Panc1 (cell line): ENCODE measurements around the gene NAGLU. TPM values are rescaled to one million over a fixed set of nuclear protein-coding genes. Genes with fewer than 3 reads are reported as not detected.

ENCODE experiments used
- ATAC-seq: fragments of 200-7000 bp; cut with Tn5 transposase; 2 replicates; pipeline ENCODE4 v1.9.1; 2020; ENCODE audit warnings: mild to moderate bottlenecking, moderate library complexity
- BruUV-seq: library from RNA; stranded (reverse); fragments of 400-500 nt; replicated peaks from 2 replicates; lab custom pipeline; 2021; lab: Mats Ljungman, UMichigan
- CTCF ChIA-PET: fragments of 300-600 bp; sonication (Branson Sonifier 250); formaldehyde crosslinking; loops from one replicate; lab custom pipeline; 2022; ENCODE audit warnings: antibody characterized with exemption; lab: Charles Lee
- POLR2A ChIA-PET: fragments of 300-600 bp; sonication (Branson Sonifier 250); formaldehyde crosslinking; loops from one replicate; lab custom pipeline; 2022; ENCODE audit warnings: antibody characterized with exemption; lab: Charles Lee
- DNase-seq: peaks from one replicate; pipeline ENCODE4 v3.0.0-alpha.2; 2010; ENCODE audit warnings: low read depth, low spot score
- H3K27ac ChIP-seq: 2 replicates; pipeline ENCODE4 v1.5.1; 2011; ENCODE audit warnings: mild to moderate bottlenecking, low read length, inconsistent platforms
- H3K27me3 ChIP-seq: fragments of 200-500 bp; sonication (Bioruptor generic); 2 replicates; pipeline ENCODE4 v1.6.0; 2014; ENCODE audit warnings: low read length, inconsistent platforms; ENCODE audit not compliant: control insufficient read depth, insufficient read depth
- H3K36me3 ChIP-seq: fragments of 200-500 bp; sonication (Bioruptor generic); 2 replicates; pipeline ENCODE4 v1.5.1; 2014; ENCODE audit warnings: inconsistent platforms, mild to moderate bottlenecking, low read length, moderate library complexity; ENCODE audit not compliant: control insufficient read depth, insufficient read depth
- H3K4me1 ChIP-seq: 2 replicates; pipeline ENCODE4 v1.5.1; 2011; ENCODE audit warnings: inconsistent platforms, mild to moderate bottlenecking, low read length, moderate library complexity; ENCODE audit not compliant: control insufficient read depth, insufficient read depth
- H3K4me3 ChIP-seq, 2 experiments: 2 replicates each; pipeline ENCODE4 v1.5.1; 2011 to 2012; ENCODE audit warnings: low read depth in 2 of 2, low read length in 2 of 2, mild to moderate bottlenecking in 2 of 2, inconsistent platforms in 1 of 2, moderate library complexity in 1 of 2
- H3K9me3 ChIP-seq: fragments of 200-500 bp; sonication (Bioruptor generic); 2 replicates; pipeline ENCODE4 v1.5.1; 2014; ENCODE audit warnings: low read depth, mild to moderate bottlenecking, inconsistent platforms, low read length, moderate library complexity; ENCODE audit not compliant: control insufficient read depth, insufficient read depth
- CTCF ChIP-seq: fragments of 450-650 bp; IDR thresholded peaks from 2 replicates; pipeline ENCODE4 v1.5.1; 2017; ENCODE audit warnings: mild to moderate bottlenecking
- SIN3A ChIP-seq: IDR thresholded peaks from 2 replicates; pipeline ENCODE4 v1.6.1; 2012; ENCODE audit warnings: low read depth, mild to moderate bottlenecking, low read length, moderate library complexity, borderline replicate concordance; ENCODE audit not compliant: insufficient read depth
- in situ Hi-C: cut with HindIII; loops from 2 replicates; pipeline ENCODE4 v1.10.0; 2016; ENCODE audit warnings: low sequenced_read_pairs, low pct_unique_long_range_greater_than_20kb
- intact Hi-C: fragments of 100-400 bp; cut with micrococcal nuclease; formaldehyde crosslinking; loops from one replicate; pipeline ENCODE4 v1.10.0; 2022; ENCODE audit not compliant: unreplicated experiment
- total RNA-seq: library from RNA; stranded (reverse); gene quantifications from one replicate; pipeline ENCODE4 v1.2.1, GENCODE V29; 2021; ENCODE audit not compliant: unreplicated experiment

NAGLU gene
- total RNA-seq, 1 experiment from 2014 or later = 33.5 TPM

- no peak overlapping the region for H3K4me3 ChIP-seq
- DNase-seq (no peak), ATAC-seq (peak; percentile 75)
- peak overlapping the region; percentile 97 for H3K27ac ChIP-seq
- peaks cover 60% of the 10 kb centered on the region for H3K4me1 ChIP-seq
- intact Hi-C loops = no loop called here
- POLR2A ChIA-PET = no interaction called here
- H3K27me3 ChIP-seq = no peaks in the 10 kb centered on the region
- CTCF ChIA-PET = interaction anchor here (0.6 to 1.3 kb wide), 3 partner anchors 10 to 203 kb away, joined by 5 read pairs; partner anchors contain the start of gene CAVIN1
- no peaks in the 10 kb centered on the region for H3K36me3 ChIP-seq
- no peaks in the 10 kb centered on the region for H3K9me3 ChIP-seq
- no peak for TF ChIP-seq SIN3A
- peak; percentile 88 for TF ChIP-seq CTCF
- no TSS peak for BruUV-seq
- in situ Hi-C loops = no loop called here
Observed at GRCh38 chr17:42517516-42517915, 18.5 kb upstream of the NAGLU start.

- no peak overlapping the region for H3K4me3 ChIP-seq
- in situ Hi-C loops = no loop called here
Observed at GRCh38 chr17:42518046-42518754, 17.8 kb upstream of the NAGLU start.

More at GRCh38 chr17:42518046-42518754, 17.8 kb upstream of the NAGLU start:
- Histone ChIP-seq H3K4me1 (peaks cover 64% of the 10 kb centered on the region), H3K36me3 (no peaks in the 10 kb centered on the region), H3K27me3 (no peaks in the 10 kb centered on the region), H3K9me3 (no peaks in the 10 kb centered on the region), H3K27ac (peak overlapping the region; percentile 97)
- peak; percentile 69 for DNase-seq
- no peak for TF ChIP-seq SIN3A
- no peak for TF ChIP-seq CTCF
- no TSS peak for BruUV-seq
- POLR2A ChIA-PET = interaction anchor here (0.5 kb wide), 1 partner anchor 594 kb away, joined by 3 read pairs; no protein-coding TSS in a partner anchor
- intact Hi-C loops = no loop called here
- CTCF ChIA-PET = interaction anchor here (0.6 to 1.3 kb wide), 3 partner anchors 9 to 203 kb away, joined by 5 read pairs; partner anchors contain the start of gene CAVIN1
- ATAC-seq = peak; percentile 46; the same call in 1 of the 2 replicates
